Esophagus squamous epithelium (tissue), 5 donors: ENCODE measurements around the gene VPS45. TPM values are rescaled to one million over a fixed set of nuclear protein-coding genes. Genes with fewer than 3 reads are reported as not detected.

Experiments
- DNase-seq: peaks from one replicate; lab custom pipeline; 2025; lab: John Stamatoyannopoulos, UW
- H3K27ac ChIP-seq, 4 donors: fragments of 200-600 bp; sonication (generic); one replicate each; pipeline ENCODE4 v1.5.1; 2016 to 2019; ENCODE audit warnings: mild to moderate bottlenecking in 1 of 4
- H3K27me3 ChIP-seq, 4 donors: fragments of 200-600 bp; sonication (generic); 1 replicate in 3 of 4; 2 replicates in 1 of 4; pipeline versions ENCODE4 v1.5.1 to v1.6.0; 2017 to 2021; ENCODE audit warnings: antibody characterized with exemption in 1 of 4
- H3K36me3 ChIP-seq, 3 donors: fragments of 200-600 bp; sonication (generic); one replicate each; pipeline ENCODE4 v1.5.1; 2016 to 2019
- H3K4me1 ChIP-seq, 3 donors: fragments of 200-600 bp; sonication (generic); one replicate each; pipeline ENCODE4 v1.5.1; 2017 to 2019
- H3K4me3 ChIP-seq, 4 donors: fragments of 200-600 bp; sonication (generic); 1 replicate in 3 of 4; 2 replicates in 1 of 4; pipeline ENCODE4 v1.5.1; 2016 to 2019; ENCODE audit warnings: mild to moderate bottlenecking in 2 of 4, moderate library complexity in 1 of 4
- H3K9me3 ChIP-seq, 3 donors: fragments of 200-600 bp; sonication (generic); one replicate each; pipeline ENCODE4 v1.5.1; 2016 to 2019
- CTCF ChIP-seq, 6 experiments: fragments of 450-650 bp in 4 of 6; fragments of 200-600 bp in 2 of 6; sonication (generic) in 2 of 6; IDR thresholded peaks; one replicate each; pipeline ENCODE4 v1.5.1; 2016 to 2019; ENCODE audit warnings: antibody characterized with exemption in 6 of 6, mild to moderate bottlenecking in 4 of 6, moderate library complexity in 4 of 6
- POLR2A ChIP-seq, 4 donors: fragments of 450-650 bp; IDR thresholded peaks; one replicate each; pipeline ENCODE4 v1.6.1; 2017; ENCODE audit warnings: antibody characterized with exemption in 4 of 4, mild to moderate bottlenecking in 4 of 4, moderate library complexity in 3 of 4
- WGBS, 2 donors: methylation state at CpG; one replicate each; pipeline ENCODE4 v1.1.5; 2018; 5-methylcytosine and 5-hydroxymethylcytosine counted together
- intact Hi-C: fragments of 100-400 bp; cut with DNase I; formaldehyde crosslinking; loops from one replicate; pipeline ENCODE4 v1.15.0; 2022
- total RNA-seq, 4 donors: library from RNA; depleted of rRNA; stranded (reverse); fragments of >200 nt; gene quantifications; one replicate each; pipeline ENCODE4 v1.1.0, GENCODE V29; 2016
- donor health status: DM: yes; HTN: yes; CAD: no.

The VPS45 gene
- total RNA-seq, 4 donors from 2014 or later: 23.4 to 31.7 (median 29.1) TPM

GRCh38 chr1:150161747-150162581 is 94.4 kb downstream of the VPS45 start:
- 55 to 76% methylated on average over 8 to 9 of the region's 9 CpGs for WGBS, 2 donors
- no peaks in the 10 kb centered on the region for H3K9me3 ChIP-seq
- H3K27ac ChIP-seq: peak overlapping the region; percentile 76 to 94 (median 90)
- peaks cover 6 to 80% (median 13%) of the 10 kb centered on the region in 3 donors for H3K4me1 ChIP-seq
- H3K36me3 ChIP-seq: peaks cover 0 to 22% (median 0%) of the 10 kb centered on the region in 3 donors
- no peak for TF ChIP-seq POLR2A (IDR thresholded peaks at IDR 0.05)
- no peak for TF ChIP-seq CTCF (IDR thresholded peaks at IDR 0.05)
- DNase-seq: no peak
- H3K27me3 ChIP-seq: no peaks in the 10 kb centered on the region
- intact Hi-C loops: no loop called here
- H3K4me3 ChIP-seq: peak overlapping the region in 3 of 4 donors; percentile 42 to 48 (median 45)

GRCh38 chr1:150162582-150162861 is 94.9 kb downstream of the VPS45 start:
- H3K36me3 ChIP-seq: peaks cover 0 to 17% (median 0%) of the 10 kb centered on the region in 3 donors
- H3K4me3 ChIP-seq: peak overlapping the region in 3 of 4 donors; percentile 42 to 48 (median 45)
- no peaks in the 10 kb centered on the region for H3K27me3 ChIP-seq
- DNase-seq: no peak
- H3K4me1 ChIP-seq: peaks cover 6 to 78% (median 13%) of the 10 kb centered on the region in 3 donors
- H3K27ac ChIP-seq: peak overlapping the region; percentile 76 to 94 (median 90)
- intact Hi-C loops: no loop called here
- H3K9me3 ChIP-seq: no peaks in the 10 kb centered on the region
- TF ChIP-seq CTCF (IDR thresholded peaks at IDR 0.05) (no peak), POLR2A (IDR thresholded peaks at IDR 0.05) (no peak)
- WGBS, 2 donors: 41 to 54% methylated on average over 3 to 4 of the region's 4 CpGs

- WGBS, 2 donors: 13 to 20% methylated on average over 14 of the region's 14 CpGs
- DNase-seq: peak; percentile 30
- Histone ChIP-seq H3K9me3 (no peaks in the 10 kb centered on the region), H3K4me1 (peaks cover 6 to 74% (median 13%) of the 10 kb centered on the region in 3 donors), H3K4me3 (peak overlapping the region; percentile 13 to 48 (median 44)), H3K27ac (peak overlapping the region; percentile 76 to 94 (median 90)), H3K27me3 (no peaks in the 10 kb centered on the region), H3K36me3 (peaks cover 0 to 11% (median 0%) of the 10 kb centered on the region in 3 donors)
- TF ChIP-seq POLR2A (IDR thresholded peaks at IDR 0.05): peak in 3 of 4 donors; percentile 70 to 95 (median 80)
- TF ChIP-seq CTCF (IDR thresholded peaks at IDR 0.05): peak in 3 of 6 experiments; percentile 20 to 48 (median 41)
- intact Hi-C loops: no loop called here
These were observed 95.5 kb downstream of the VPS45 start for GRCh38 chr1:150162862-150163706.

GRCh38 chr1:150164224-150164623 is 96.6 kb downstream of the VPS45 start:
- H3K36me3 ChIP-seq: peaks cover 0 to under 1% (median 0%) of the 10 kb centered on the region in 3 donors
- DNase-seq: no peak
- no peaks in the 10 kb centered on the region for H3K27me3 ChIP-seq
- intact Hi-C loops: no loop called here
- H3K4me3 ChIP-seq: no peak overlapping the region
- H3K27ac ChIP-seq: peak overlapping the region; percentile 76 to 94 (median 90)
- no peaks in the 10 kb centered on the region for H3K9me3 ChIP-seq
- TF ChIP-seq POLR2A (IDR thresholded peaks at IDR 0.05): peak in 1 of 4 donors; percentile 22
- no peak for TF ChIP-seq CTCF (IDR thresholded peaks at IDR 0.05)
- 75 to 76% methylated on average over 5 of the region's 5 CpGs for WGBS, 2 donors
- peaks cover 6 to 68% (median 13%) of the 10 kb centered on the region in 3 donors for H3K4me1 ChIP-seq
